HFF-Myc (cell line): ENCODE data around the gene COX20.

ENCODE experiments used
- DNase-seq: peaks from one replicate; pipeline ENCODE4 v3.0.0-alpha.2; 2011; ENCODE audit warnings: low read depth; ENCODE audit errors: extremely low read depth
- H3K4me3 ChIP-seq: replicated peaks from 2 replicates; pipeline ENCODE4 v1.5.1; 2011; ENCODE audit warnings: low read depth, mild to moderate bottlenecking, control low read depth, low read length
- TF ChIP-seq, protein P1 (sequence below): IDR thresholded peaks from 2 replicates; pipeline ENCODE4 v1.5.1; 2012; ENCODE audit warnings: mild to moderate bottlenecking, low read depth, low read length, control low read depth; ENCODE audit errors: missing control alignments

Gene COX20

DNA sequence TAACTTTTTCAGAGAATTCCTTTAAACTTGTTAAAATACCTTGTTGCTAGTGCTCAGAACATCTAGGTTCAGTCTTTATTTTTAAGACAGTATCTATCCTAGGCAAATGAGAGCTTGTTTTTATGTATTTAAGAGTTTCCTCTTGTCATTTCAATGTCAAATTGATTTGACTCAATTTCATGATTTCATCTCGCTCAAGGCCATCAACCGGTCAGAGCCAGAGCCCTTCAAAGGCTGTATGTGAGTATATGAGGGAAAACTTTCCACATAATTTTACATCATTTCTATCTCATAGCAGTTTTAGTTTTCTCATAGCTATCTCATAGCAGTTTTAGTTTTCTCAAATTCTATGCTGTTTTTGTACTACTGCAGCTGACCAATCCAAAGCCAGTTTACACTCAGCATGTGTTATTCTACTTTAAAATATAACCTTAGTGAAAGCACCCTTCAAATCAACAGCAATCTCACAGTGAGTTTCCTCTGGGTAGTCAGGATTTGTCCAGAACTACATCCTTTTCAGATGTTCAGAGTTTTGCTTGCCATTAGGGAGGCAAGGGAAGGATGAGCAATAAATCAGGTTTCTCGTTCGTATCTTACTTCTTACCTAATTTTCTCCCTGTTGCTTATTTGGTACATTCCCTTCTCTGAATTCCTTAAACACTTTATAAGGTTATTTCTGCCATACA is 16.2 kb downstream of the COX20 start:
- no peak overlapping the region for H3K4me3 ChIP-seq
- no peak for DNase-seq
- TF ChIP-seq, protein P1, sequence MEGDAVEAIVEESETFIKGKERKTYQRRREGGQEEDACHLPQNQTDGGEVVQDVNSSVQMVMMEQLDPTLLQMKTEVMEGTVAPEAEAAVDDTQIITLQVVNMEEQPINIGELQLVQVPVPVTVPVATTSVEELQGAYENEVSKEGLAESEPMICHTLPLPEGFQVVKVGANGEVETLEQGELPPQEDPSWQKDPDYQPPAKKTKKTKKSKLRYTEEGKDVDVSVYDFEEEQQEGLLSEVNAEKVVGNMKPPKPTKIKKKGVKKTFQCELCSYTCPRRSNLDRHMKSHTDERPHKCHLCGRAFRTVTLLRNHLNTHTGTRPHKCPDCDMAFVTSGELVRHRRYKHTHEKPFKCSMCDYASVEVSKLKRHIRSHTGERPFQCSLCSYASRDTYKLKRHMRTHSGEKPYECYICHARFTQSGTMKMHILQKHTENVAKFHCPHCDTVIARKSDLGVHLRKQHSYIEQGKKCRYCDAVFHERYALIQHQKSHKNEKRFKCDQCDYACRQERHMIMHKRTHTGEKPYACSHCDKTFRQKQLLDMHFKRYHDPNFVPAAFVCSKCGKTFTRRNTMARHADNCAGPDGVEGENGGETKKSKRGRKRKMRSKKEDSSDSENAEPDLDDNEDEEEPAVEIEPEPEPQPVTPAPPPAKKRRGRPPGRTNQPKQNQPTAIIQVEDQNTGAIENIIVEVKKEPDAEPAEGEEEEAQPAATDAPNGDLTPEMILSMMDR, result no peak

- TF ChIP-seq, protein P1, result no peak
- DNase-seq, result no peak
These were observed 17.2 kb downstream of the COX20 start for GRCh38 chr1:244852694-244853093.

DNA sequence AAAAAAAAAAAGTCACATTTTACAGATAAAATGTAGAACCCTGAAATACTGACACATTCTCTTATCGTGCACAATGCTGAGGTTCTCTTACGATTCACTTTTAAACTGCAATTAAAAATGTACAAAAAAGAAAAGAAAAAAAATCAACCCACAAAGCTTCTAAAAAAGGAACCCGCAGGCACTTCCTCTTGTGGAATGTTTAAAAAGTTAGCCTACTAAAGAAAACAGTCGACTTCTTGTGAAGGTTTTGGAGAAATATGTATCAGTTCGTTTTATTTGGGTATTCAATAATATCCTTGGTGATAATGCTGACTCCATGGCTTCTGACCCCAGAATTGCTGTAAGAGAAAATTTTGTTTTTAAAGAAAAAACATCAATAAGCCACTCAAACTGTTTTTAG is 18.7 kb downstream of the COX20 start:
- H3K4me3 ChIP-seq, result no peak overlapping the region
- TF ChIP-seq, protein P1, result no peak
- no peak for DNase-seq

More at GRCh38 chr1:244852694-244853093, 17.2 kb downstream of the COX20 start:
- H3K4me3 ChIP-seq, result no peak overlapping the region

- DNase-seq, result no peak
- no peak overlapping the region for H3K4me3 ChIP-seq
- TF ChIP-seq, protein P1, result no peak
These were observed 19.6 kb downstream of the COX20 start for GRCh38 chr1:244854865-244855578.

GRCh38 chr1:244857761-244858160 is 22.3 kb downstream of the COX20 start:
- no peak overlapping the region for H3K4me3 ChIP-seq
- TF ChIP-seq, protein P1, result no peak
- DNase-seq, result no peak

DNA sequence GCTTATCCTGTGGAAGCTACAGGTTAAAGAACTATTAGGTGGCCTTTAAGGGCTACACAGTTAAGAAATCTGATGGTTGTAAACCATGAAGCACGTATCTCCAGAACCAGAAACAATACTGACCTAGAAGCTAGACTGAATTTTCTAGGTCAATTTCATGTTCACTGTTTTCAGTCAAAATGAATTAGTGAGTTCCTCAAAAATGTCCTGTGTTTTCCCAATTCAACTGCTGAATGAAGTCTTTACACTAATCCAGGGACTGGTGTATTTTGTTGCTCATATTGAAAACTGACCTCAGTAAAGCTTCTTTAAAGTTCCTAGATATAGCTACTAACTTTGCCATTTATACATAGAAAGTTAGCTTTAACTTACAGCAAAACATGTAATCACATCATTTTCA is 22.9 kb downstream of the COX20 start:
- DNase-seq, result no peak
- TF ChIP-seq, protein P1, result no peak
- no peak overlapping the region for H3K4me3 ChIP-seq
